GM12878 (cell line): ENCODE results near the gene PNRC1. TPM values are rescaled to one million over a fixed set of nuclear protein-coding genes. Genes with fewer than 3 reads are reported as not detected.

Source experiments
- ATAC-seq: fragments of 200-7000 bp; cut with Tn5 transposase; 3 replicates; pipeline ENCODE4 v1.9.1; 2020; ENCODE audit warnings: mild to moderate bottlenecking, moderate library complexity
- BruUV-seq: library from RNA; stranded (reverse); fragments of 400-500 nt; replicated peaks from 2 replicates; lab custom pipeline; 2021; lab: Mats Ljungman, UMichigan
- CTCF ChIA-PET: fragments of 300-600 bp; sonication (Branson Sonifier 250); formaldehyde crosslinking; extraction: SDS; loops from one replicate; lab custom pipeline; 2021; ENCODE audit warnings: inconsistent platforms; lab: Yijun Ruan, JAX
- POLR2A ChIA-PET: fragments of 350-600 bp; formaldehyde crosslinking; extraction: SDS; loops from one replicate; lab custom pipeline; 2021; ENCODE audit warnings: inconsistent platforms; lab: Charles Lee
- RAD21 ChIA-PET: fragments of 300-600 bp; sonication (Branson Sonifier 250); formaldehyde crosslinking; loops from one replicate; lab custom pipeline; 2023; ENCODE audit warnings: antibody characterized with exemption; ENCODE audit not compliant: unreplicated experiment; lab: Charles Lee
- SMC1A ChIA-PET: fragments of 300-600 bp; sonication (Branson Sonifier 250); formaldehyde crosslinking; loops from one replicate; lab custom pipeline; 2023; ENCODE audit not compliant: unreplicated experiment, uncharacterized antibody; lab: Charles Lee
- DNase-seq: peaks from one replicate; pipeline ENCODE4 v3.0.0-alpha.2; 2011; ENCODE audit warnings: low read depth, low spot score
- FAIRE-seq: peaks from 3 replicates; lab custom pipeline; 2011; peaks lifted over from hg19 to GRCh38; lab: Jason Lieb, UNC
- H2AFZ ChIP-seq: 2 replicates; pipeline ENCODE4 v1.6.0; 2011; ENCODE audit warnings: low read depth, low read length, control low read depth; ENCODE audit not compliant: control insufficient read depth
- H3K27ac ChIP-seq: 2 replicates; pipeline ENCODE4 v1.5.1; 2011; ENCODE audit warnings: control low read depth; ENCODE audit not compliant: control insufficient read depth, insufficient read depth
- H3K27me3 ChIP-seq, 2 experiments: replicated peaks in 1 of 2; 2 replicates each; pipeline versions ENCODE4 v1.6.0 to v1.6.1; 2011; ENCODE audit warnings: low read length in 1 of 2; ENCODE audit not compliant: control insufficient read depth in 2 of 2, insufficient read depth in 2 of 2
- H3K36me3 ChIP-seq, 2 experiments: 2 replicates each; pipeline ENCODE4 v1.5.1; 2011; ENCODE audit warnings: low read length in 1 of 2; ENCODE audit not compliant: control insufficient read depth in 2 of 2, insufficient read depth in 2 of 2
- H3K4me1 ChIP-seq: 2 replicates; pipeline ENCODE4 v1.6.1; 2011; ENCODE audit warnings: mild to moderate bottlenecking, low read length, moderate library complexity, mixed read lengths; ENCODE audit not compliant: control insufficient read depth, insufficient read depth
- H3K4me2 ChIP-seq: 2 replicates; pipeline ENCODE4 v1.6.0; 2011; ENCODE audit warnings: control low read depth; ENCODE audit not compliant: control insufficient read depth, insufficient read depth
- H3K4me3 ChIP-seq: fragments of 200-600 bp; sonication (generic); 2 replicates; pipeline ENCODE4 v1.5.1; 2016
- H3K79me2 ChIP-seq: 2 replicates; pipeline ENCODE4 v1.6.0; 2011; ENCODE audit warnings: low read length; ENCODE audit not compliant: control insufficient read depth, insufficient read depth
- H3K9ac ChIP-seq: 2 replicates; pipeline ENCODE4 v1.8.0; 2011; ENCODE audit warnings: low read length, control low read depth, mixed read lengths; ENCODE audit not compliant: control insufficient read depth, insufficient read depth
- H3K9me3 ChIP-seq: replicated peaks from 3 replicates; pipeline ENCODE4 v1.5.1; 2011; ENCODE audit warnings: mild to moderate bottlenecking, low read length; ENCODE audit not compliant: control insufficient read depth, insufficient read depth
- H4K20me1 ChIP-seq: 2 replicates; pipeline ENCODE4 v1.6.0; 2011; ENCODE audit not compliant: control insufficient read depth, insufficient read depth
- CBX5 ChIP-seq: sonication (generic); IDR thresholded peaks from 2 replicates; pipeline ENCODE4 v1.6.1; 2016; ENCODE audit warnings: low read depth, moderate library complexity, mild to moderate bottlenecking, inconsistent platforms
- CEBPZ ChIP-seq: fragments of 150-350 bp; IDR thresholded peaks from 2 replicates; pipeline ENCODE4 v1.6.1; 2016; ENCODE audit warnings: low read depth, low read length
- CREB1 ChIP-seq: IDR thresholded peaks from 2 replicates; pipeline ENCODE4 v1.6.1; 2012; ENCODE audit warnings: low read depth, mild to moderate bottlenecking, inconsistent platforms
- GABPA ChIP-seq: IDR thresholded peaks from 2 replicates; pipeline ENCODE4 v1.6.1; 2014; ENCODE audit warnings: antibody characterized with exemption, low read depth, mild to moderate bottlenecking, inconsistent platforms
- SMAD1 ChIP-seq: fragments of 450-650 bp; IDR thresholded peaks from 2 replicates; pipeline ENCODE4 v1.6.1; 2018; ENCODE audit warnings: mild to moderate bottlenecking, low read depth; ENCODE audit not compliant: partially characterized antibody
- SUPT20H ChIP-seq: IDR thresholded peaks from 2 replicates; pipeline ENCODE4 v1.6.1; 2011; ENCODE audit warnings: low read depth, mild to moderate bottlenecking, low read length, moderate library complexity, borderline replicate concordance; ENCODE audit not compliant: control insufficient read depth
- WGBS: methylation state at CpG from one replicate; pipeline ENCODE4 v1.1.6; 2016; ENCODE audit warnings: low lambda C conversion rate; ENCODE audit not compliant: insufficient replicate concordance, insufficient coverage; ENCODE audit errors: missing lambda C conversion rate; 5-methylcytosine and 5-hydroxymethylcytosine counted together
- in situ Hi-C: fragments of 300-500 bp; cut with MboI; formaldehyde crosslinking; loops from 9 replicates; pipeline ENCODE4 v1.14.3; 2018; ENCODE audit warnings: mixed read lengths
- intact Hi-C: fragments of 100-400 bp; cut with micrococcal nuclease; formaldehyde crosslinking; loops from one replicate; pipeline ENCODE4 v1.14.2; 2022; ENCODE audit not compliant: unreplicated experiment
- polyA plus RNA-seq, 11 experiments: library from polyadenylated mRNA; depleted of rRNA in 4 of 11; unstranded in 6 of 11; stranded (reverse) in 5 of 11; fragments of >200 nt; fragmentation: Nextera tagmentation in 4 of 11; fragmentation: Illumina TruSeq in 1 of 11; extraction: Ambion mirVana in 4 of 11; extraction: Trizol in 1 of 11; gene quantifications; 1 replicate in 1 of 11; 2 replicates in 10 of 11; pipeline versions ENCODE4 v1.2.1 to v1.2.3, GENCODE V29; 2011 to 2016; ENCODE audit warnings: inconsistent platforms in 2 of 11, missing spikeins in 2 of 11, low read depth in 1 of 11
- total RNA-seq, 4 experiments: library from RNA; depleted of rRNA in 3 of 4; stranded (reverse); fragments of >200 nt in 3 of 4; fragmentation: Illumina TruSeq in 1 of 4; extraction: Trizol in 1 of 4; gene quantifications; 2 replicates each; pipeline versions ENCODE4 v1.2.1 to v1.2.3, GENCODE V29; 2013 to 2021
- TF ChIP-seq, protein P1 (sequence below): fragments of 450-650 bp; formaldehyde crosslinking; IDR thresholded peaks from 2 replicates; pipeline ENCODE4 v1.4.0; 2020; ENCODE audit warnings: mild to moderate bottlenecking, moderate library complexity
- TF ChIP-seq, protein P2 (sequence below): fragments of 450-650 bp; IDR thresholded peaks from 2 replicates; pipeline ENCODE4 v1.6.1; 2017; ENCODE audit warnings: mild to moderate bottlenecking, low read depth, inconsistent platforms; ENCODE audit not compliant: poor library complexity, severe bottlenecking

PNRC1 gene
- total and polyA plus RNA-seq, 10 of the 15 experiments (the other 5 are each of a cell fraction or from before 2014, with no cell fraction given): 7.6 to 66.0 (median 33.1) TPM

- TF ChIP-seq, protein P1, sequence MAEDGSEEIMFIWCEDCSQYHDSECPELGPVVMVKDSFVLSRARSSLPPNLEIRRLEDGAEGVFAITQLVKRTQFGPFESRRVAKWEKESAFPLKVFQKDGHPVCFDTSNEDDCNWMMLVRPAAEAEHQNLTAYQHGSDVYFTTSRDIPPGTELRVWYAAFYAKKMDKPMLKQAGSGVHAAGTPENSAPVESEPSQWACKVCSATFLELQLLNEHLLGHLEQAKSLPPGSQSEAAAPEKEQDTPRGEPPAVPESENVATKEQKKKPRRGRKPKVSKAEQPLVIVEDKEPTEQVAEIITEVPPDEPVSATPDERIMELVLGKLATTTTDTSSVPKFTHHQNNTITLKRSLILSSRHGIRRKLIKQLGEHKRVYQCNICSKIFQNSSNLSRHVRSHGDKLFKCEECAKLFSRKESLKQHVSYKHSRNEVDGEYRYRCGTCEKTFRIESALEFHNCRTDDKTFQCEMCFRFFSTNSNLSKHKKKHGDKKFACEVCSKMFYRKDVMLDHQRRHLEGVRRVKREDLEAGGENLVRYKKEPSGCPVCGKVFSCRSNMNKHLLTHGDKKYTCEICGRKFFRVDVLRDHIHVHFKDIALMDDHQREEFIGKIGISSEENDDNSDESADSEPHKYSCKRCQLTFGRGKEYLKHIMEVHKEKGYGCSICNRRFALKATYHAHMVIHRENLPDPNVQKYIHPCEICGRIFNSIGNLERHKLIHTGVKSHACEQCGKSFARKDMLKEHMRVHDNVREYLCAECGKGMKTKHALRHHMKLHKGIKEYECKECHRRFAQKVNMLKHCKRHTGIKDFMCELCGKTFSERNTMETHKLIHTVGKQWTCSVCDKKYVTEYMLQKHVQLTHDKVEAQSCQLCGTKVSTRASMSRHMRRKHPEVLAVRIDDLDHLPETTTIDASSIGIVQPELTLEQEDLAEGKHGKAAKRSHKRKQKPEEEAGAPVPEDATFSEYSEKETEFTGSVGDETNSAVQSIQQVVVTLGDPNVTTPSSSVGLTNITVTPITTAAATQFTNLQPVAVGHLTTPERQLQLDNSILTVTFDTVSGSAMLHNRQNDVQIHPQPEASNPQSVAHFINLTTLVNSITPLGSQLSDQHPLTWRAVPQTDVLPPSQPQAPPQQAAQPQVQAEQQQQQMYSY (CRISPR knock-in tag): no peak
- TF ChIP-seq CBX5: no peak
Observed at GRCh38 chr6:89051676-89052075, 28.9 kb upstream of the PNRC1 start (continued).

DNA sequence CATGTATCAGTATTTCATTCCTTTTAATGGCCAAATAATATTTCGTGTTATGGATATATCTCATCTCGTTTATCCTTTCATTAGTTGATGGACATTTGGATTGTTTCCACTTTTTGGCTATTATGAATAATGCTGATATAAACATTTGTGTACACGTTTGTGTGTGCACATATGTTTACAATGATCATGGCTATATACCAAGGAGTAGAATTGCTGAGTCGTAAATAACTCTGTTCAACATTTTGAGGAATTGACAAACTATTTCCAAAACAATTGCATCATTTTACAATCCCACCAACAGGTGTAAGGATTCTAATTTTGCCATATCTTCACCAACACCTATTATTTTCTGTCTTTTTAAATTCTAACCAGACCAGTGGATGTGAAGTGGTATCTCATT, 26.3 kb upstream of the PNRC1 start:
- ChIA-PET CTCF (no interaction called here), SMC1A (no interaction called here)
- intact Hi-C loops: no loop called here

More for the DNA sequence above, 26.3 kb upstream of the PNRC1 start:
- Histone ChIP-seq H3K9ac (no peak overlapping the region), H3K27ac (no peak overlapping the region), H3K36me3 (no peaks in the 10 kb centered on the region), H2AFZ (no peak overlapping the region), H3K9me3 (no peaks in the 10 kb centered on the region), H3K79me2 (no peaks in the 10 kb centered on the region), H3K4me3 (no peak overlapping the region), H4K20me1 (no peaks in the 10 kb centered on the region), H3K4me1 (no peaks in the 10 kb centered on the region), H3K4me2 (no peak overlapping the region), H3K27me3 (no peaks in the 10 kb centered on the region)
- ATAC-seq (no peak), FAIRE-seq (peak; percentile 66), DNase-seq (no peak)
- TF ChIP-seq CREB1 (no peak), GABPA (no peak), CEBPZ (no peak), SMAD1 (no peak), SUPT20H (no peak)
- TF ChIP-seq, protein P2, sequence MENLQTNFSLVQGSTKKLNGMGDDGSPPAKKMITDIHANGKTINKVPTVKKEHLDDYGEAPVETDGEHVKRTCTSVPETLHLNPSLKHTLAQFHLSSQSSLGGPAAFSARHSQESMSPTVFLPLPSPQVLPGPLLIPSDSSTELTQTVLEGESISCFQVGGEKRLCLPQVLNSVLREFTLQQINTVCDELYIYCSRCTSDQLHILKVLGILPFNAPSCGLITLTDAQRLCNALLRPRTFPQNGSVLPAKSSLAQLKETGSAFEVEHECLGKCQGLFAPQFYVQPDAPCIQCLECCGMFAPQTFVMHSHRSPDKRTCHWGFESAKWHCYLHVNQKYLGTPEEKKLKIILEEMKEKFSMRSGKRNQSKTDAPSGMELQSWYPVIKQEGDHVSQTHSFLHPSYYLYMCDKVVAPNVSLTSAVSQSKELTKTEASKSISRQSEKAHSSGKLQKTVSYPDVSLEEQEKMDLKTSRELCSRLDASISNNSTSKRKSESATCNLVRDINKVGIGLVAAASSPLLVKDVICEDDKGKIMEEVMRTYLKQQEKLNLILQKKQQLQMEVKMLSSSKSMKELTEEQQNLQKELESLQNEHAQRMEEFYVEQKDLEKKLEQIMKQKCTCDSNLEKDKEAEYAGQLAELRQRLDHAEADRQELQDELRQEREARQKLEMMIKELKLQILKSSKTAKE: no peak
- BruUV-seq: no TSS peak
- 40% methylated on average over 4 of the region's 4 CpGs for WGBS
- RAD21 ChIA-PET: no interaction called here
- POLR2A ChIA-PET: no interaction called here
- in situ Hi-C loops: no loop called here
